ENCODE results near the gene FUT9. TPM values are rescaled to one million over a fixed set of nuclear protein-coding genes. Genes with fewer than 3 reads are reported as not detected.

The FUT9 gene
- total and polyA plus RNA-seq, 10 of the 15 experiments (the other 5 are each of a cell fraction or from before 2014, with no cell fraction given) = not detected

DNA sequence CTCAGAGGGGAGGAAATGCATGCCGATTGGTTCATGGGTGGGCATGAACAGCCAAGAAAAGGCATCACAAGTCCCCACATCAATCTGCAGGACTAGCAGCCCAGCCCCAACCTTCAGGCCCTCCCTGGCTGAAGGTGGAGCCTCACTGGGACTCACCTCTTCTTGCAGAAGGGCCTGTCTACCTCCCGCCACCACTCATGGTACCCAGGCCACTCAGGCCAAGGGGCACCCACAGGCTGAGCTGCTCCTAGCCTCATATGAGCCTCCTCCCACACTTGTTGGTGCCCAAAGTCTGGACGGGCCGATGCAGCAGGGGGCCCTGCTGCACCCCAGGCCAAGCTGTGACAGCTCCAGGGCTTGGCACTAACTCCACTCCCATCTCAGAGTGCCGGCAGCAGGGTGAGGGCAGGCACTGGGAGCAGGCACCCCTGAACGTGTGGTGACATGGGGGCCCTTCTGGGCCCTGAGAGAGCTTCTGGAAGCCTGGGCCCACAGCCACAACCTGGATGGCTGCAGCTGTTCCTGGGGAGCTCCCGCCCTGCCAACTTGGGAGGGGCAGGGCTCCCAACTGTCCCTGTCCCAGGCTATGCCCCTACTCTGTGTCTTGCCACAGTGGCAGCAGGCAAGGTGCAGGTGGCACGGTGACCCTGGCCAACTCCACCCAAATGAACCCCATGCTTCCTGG, 13.7 kb upstream of the FUT9 start:
- ChIA-PET RAD21 (ENCODE audit: unreplicated experiment) (no interaction called here), POLR2A (no interaction called here), SMC1A (ENCODE audit: uncharacterized antibody, unreplicated experiment) (no interaction called here), CTCF (no interaction called here)
- DNase-seq (ENCODE audit: low read depth, low spot score) (no peak), ATAC-seq (no peak), FAIRE-seq (no peak)
- Histone ChIP-seq H3K27me3 (replicated peaks in 1 of 2; ENCODE audit: control insufficient read depth in 2 of 2, insufficient read depth in 2 of 2, low read length in 1 of 2) (no peaks in the 10 kb centered on the region), H2AFZ (ENCODE audit: control insufficient read depth, low read depth, low read length) (no peak overlapping the region), H3K4me3 (no peak overlapping the region), H3K9me3 (replicated peaks; ENCODE audit: control insufficient read depth, insufficient read depth, low read length) (no peaks in the 10 kb centered on the region), H3K27ac (ENCODE audit: control insufficient read depth, insufficient read depth) (no peak overlapping the region), H3K4me1 (ENCODE audit: control insufficient read depth, insufficient read depth, low read length) (no peaks in the 10 kb centered on the region), H3K36me3 (ENCODE audit: control insufficient read depth in 2 of 2, insufficient read depth in 2 of 2, low read length in 1 of 2) (no peaks in the 10 kb centered on the region), H3K79me2 (ENCODE audit: control insufficient read depth, insufficient read depth, low read length) (no peaks in the 10 kb centered on the region), H3K9ac (ENCODE audit: control insufficient read depth, insufficient read depth, low read length) (no peak overlapping the region), H4K20me1 (ENCODE audit: control insufficient read depth, insufficient read depth) (no peaks in the 10 kb centered on the region), H3K4me2 (ENCODE audit: control insufficient read depth, insufficient read depth) (no peak overlapping the region)
- intact Hi-C loops (cut with micrococcal nuclease; ENCODE audit: unreplicated experiment) = no loop called here
- 4% methylated on average over 8 of the region's 8 CpGs for WGBS (ENCODE audit: insufficient coverage, insufficient replicate concordance, low lambda C conversion rate, missing lambda C conversion rate)
- in situ Hi-C loops (cut with MboI) = no loop called here
- no TSS peak for BruUV-seq (replicated peaks)
- TF ChIP-seq, protein P1, sequence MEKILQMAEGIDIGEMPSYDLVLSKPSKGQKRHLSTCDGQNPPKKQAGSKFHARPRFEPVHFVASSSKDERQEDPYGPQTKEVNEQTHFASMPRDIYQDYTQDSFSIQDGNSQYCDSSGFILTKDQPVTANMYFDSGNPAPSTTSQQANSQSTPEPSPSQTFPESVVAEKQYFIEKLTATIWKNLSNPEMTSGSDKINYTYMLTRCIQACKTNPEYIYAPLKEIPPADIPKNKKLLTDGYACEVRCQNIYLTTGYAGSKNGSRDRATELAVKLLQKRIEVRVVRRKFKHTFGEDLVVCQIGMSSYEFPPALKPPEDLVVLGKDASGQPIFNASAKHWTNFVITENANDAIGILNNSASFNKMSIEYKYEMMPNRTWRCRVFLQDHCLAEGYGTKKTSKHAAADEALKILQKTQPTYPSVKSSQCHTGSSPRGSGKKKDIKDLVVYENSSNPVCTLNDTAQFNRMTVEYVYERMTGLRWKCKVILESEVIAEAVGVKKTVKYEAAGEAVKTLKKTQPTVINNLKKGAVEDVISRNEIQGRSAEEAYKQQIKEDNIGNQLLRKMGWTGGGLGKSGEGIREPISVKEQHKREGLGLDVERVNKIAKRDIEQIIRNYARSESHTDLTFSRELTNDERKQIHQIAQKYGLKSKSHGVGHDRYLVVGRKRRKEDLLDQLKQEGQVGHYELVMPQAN (conservative IDR thresholded peaks at IDR 0.05) = no peak
- TF ChIP-seq FOS (IDR thresholded peaks at IDR 0.05; ENCODE audit: borderline replicate concordance, extremely low read depth, insufficient read length) (no peak), MTA2 (IDR thresholded peaks at IDR 0.05; ENCODE audit: low read depth) (no peak), IKZF2 (IDR thresholded peaks at IDR 0.05) (no peak), WRNIP1 (IDR thresholded peaks at IDR 0.05; ENCODE audit: borderline replicate concordance, low read depth, low read length) (no peak), RB1 (IDR thresholded peaks at IDR 0.05; ENCODE audit: borderline replicate concordance) (no peak), GABPA (IDR thresholded peaks at IDR 0.05; ENCODE audit: low read depth) (no peak), HDAC2 (IDR thresholded peaks at IDR 0.05) (no peak), NBN (IDR thresholded peaks at IDR 0.05) (no peak), RUNX3 (IDR thresholded peaks at IDR 0.05; ENCODE audit: low read length) (no peak)
- TF ChIP-seq, protein P2, sequence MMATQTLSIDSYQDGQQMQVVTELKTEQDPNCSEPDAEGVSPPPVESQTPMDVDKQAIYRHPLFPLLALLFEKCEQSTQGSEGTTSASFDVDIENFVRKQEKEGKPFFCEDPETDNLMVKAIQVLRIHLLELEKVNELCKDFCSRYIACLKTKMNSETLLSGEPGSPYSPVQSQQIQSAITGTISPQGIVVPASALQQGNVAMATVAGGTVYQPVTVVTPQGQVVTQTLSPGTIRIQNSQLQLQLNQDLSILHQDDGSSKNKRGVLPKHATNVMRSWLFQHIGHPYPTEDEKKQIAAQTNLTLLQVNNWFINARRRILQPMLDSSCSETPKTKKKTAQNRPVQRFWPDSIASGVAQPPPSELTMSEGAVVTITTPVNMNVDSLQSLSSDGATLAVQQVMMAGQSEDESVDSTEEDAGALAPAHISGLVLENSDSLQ (IDR thresholded peaks at IDR 0.05) = no peak

Data from GM12878 (cell line).